ENCODE data around the gene OPCML.

The OPCML gene

DNA sequence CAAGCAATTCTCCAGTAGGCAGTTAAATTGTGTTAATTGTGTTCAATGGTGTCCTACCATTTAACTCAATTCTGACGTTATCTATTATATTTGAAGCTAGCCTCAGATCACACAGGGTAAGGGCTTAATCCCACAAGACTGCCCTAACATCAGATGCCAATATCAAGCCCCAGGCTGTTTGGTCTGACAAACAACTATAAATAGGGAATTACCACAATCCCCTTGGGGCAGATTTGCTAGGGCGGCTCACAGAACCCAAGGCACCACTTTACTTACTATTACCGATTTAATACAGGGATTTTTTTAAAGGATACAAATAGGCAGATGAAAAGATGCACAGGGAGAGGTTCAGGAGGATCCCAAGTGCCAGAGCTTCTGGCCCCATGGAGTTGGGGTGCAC, 678.4 kb downstream of the OPCML start:
- H3K27me3 ChIP-seq (ENCODE audit: low read depth), result no peaks in the 10 kb centered on the region
- H3K9me3 ChIP-seq, result no peaks in the 10 kb centered on the region
- no peak overlapping the region for H3K4me3 ChIP-seq
- H3K36me3 ChIP-seq (replicated peaks), result no peaks in the 10 kb centered on the region
- in situ Hi-C loops (cut with MboI; ENCODE audit: low sequenced_read_pairs), result no loop called here
- no peaks in the 10 kb centered on the region for H3K4me1 ChIP-seq
- DNase-seq (ENCODE audit: low spot score in 2 of 2), result no peak

DNA sequence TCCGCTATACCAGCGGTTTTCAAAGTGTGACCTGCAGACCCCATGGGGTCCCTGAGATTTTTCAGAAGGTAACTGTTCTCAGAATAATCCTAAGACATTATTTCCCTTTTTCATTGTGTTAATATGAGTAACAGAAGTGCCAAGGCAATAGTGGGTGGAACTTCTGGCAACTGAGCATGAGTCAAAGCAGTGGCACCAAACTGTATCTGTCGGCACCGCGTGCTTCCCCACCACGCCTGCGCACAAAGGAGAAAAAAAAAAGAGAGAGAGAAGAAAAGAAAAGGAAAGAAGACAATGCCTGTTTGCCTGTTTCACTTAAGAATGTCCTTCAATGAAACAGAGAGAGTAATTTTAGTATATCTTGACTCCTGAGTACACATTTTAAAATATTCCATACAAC, 679.9 kb downstream of the OPCML start:
- Histone ChIP-seq H3K36me3 (replicated peaks) (no peaks in the 10 kb centered on the region), H3K4me3 (no peak overlapping the region), H3K27me3 (ENCODE audit: low read depth) (no peaks in the 10 kb centered on the region), H3K4me1 (no peaks in the 10 kb centered on the region), H3K9me3 (no peaks in the 10 kb centered on the region)
- DNase-seq (ENCODE audit: low spot score in 2 of 2), result no peak
- in situ Hi-C loops (cut with MboI; ENCODE audit: low sequenced_read_pairs), result no loop called here

- Histone ChIP-seq H3K9me3 (no peaks in the 10 kb centered on the region), H3K4me1 (no peaks in the 10 kb centered on the region), H3K27me3 (ENCODE audit: low read depth) (no peaks in the 10 kb centered on the region), H3K36me3 (replicated peaks) (no peaks in the 10 kb centered on the region), H3K4me3 (no peak overlapping the region)
- in situ Hi-C loops (cut with MboI; ENCODE audit: low sequenced_read_pairs), result no loop called here
- no peak for DNase-seq (ENCODE audit: low spot score in 2 of 2)
These were observed 681.1 kb downstream of the OPCML start for GRCh38 chr11:132851247-132851646.

DNA sequence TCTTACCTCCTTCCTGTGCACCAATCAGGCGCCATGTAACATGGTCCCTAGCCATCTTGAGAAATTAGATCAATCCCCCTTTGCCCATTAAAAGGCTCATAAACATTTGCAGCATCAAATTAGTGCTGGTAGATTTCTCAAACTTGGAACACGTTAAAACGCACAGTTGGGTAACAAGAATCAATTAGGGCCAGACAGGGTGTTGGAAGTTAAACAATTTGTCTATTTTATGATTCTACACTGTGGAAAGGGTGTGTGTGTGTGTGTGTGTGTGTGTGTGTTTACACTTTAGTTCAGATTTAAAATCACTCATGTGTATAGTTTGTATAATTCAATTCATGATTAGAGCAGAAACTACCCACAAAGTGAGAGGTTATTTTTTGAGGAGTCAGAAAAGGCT, 682.0 kb downstream of the OPCML start:
- no peak for DNase-seq (ENCODE audit: low spot score in 2 of 2)
- Histone ChIP-seq H3K4me3 (no peak overlapping the region), H3K4me1 (no peaks in the 10 kb centered on the region), H3K9me3 (no peaks in the 10 kb centered on the region), H3K27me3 (ENCODE audit: low read depth) (no peaks in the 10 kb centered on the region), H3K36me3 (replicated peaks) (no peaks in the 10 kb centered on the region)
- in situ Hi-C loops (cut with MboI; ENCODE audit: low sequenced_read_pairs), result no loop called here

- in situ Hi-C loops (cut with MboI; ENCODE audit: low sequenced_read_pairs), result no loop called here
- Histone ChIP-seq H3K36me3 (replicated peaks) (no peaks in the 10 kb centered on the region), H3K4me3 (no peak overlapping the region), H3K4me1 (no peaks in the 10 kb centered on the region), H3K27me3 (ENCODE audit: low read depth) (no peaks in the 10 kb centered on the region), H3K9me3 (no peaks in the 10 kb centered on the region)
- DNase-seq (ENCODE audit: low spot score in 2 of 2), result no peak
These were observed 684.0 kb downstream of the OPCML start for GRCh38 chr11:132848336-132848735.

DNA sequence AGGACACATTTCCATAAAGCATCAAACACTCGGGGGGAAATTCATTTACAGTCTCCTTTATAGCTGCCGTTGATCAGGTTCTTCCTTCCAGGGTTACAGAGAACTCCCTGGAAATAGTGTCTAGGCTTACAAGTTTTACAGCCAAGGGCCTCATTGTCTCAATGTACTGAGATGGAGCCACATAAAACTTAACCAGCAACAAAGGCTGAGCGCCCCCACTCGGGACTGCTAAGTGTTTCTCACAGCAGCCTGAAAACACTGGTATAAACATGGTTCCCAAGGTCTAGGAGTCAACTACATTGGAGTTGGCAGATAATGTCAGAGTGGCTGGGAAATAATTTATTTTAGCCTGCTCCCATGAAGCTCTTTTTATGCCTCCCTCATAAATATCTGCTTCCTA, 686.2 kb downstream of the OPCML start:
- H3K36me3 ChIP-seq (replicated peaks), result no peaks in the 10 kb centered on the region
- H3K4me3 ChIP-seq, result no peak overlapping the region
- H3K27me3 ChIP-seq (ENCODE audit: low read depth), result no peaks in the 10 kb centered on the region
- H3K4me1 ChIP-seq, result no peaks in the 10 kb centered on the region
- no peak for DNase-seq (ENCODE audit: low spot score in 2 of 2)
- no peaks in the 10 kb centered on the region for H3K9me3 ChIP-seq
- in situ Hi-C loops (cut with MboI; ENCODE audit: low sequenced_read_pairs), result no loop called here

DNA sequence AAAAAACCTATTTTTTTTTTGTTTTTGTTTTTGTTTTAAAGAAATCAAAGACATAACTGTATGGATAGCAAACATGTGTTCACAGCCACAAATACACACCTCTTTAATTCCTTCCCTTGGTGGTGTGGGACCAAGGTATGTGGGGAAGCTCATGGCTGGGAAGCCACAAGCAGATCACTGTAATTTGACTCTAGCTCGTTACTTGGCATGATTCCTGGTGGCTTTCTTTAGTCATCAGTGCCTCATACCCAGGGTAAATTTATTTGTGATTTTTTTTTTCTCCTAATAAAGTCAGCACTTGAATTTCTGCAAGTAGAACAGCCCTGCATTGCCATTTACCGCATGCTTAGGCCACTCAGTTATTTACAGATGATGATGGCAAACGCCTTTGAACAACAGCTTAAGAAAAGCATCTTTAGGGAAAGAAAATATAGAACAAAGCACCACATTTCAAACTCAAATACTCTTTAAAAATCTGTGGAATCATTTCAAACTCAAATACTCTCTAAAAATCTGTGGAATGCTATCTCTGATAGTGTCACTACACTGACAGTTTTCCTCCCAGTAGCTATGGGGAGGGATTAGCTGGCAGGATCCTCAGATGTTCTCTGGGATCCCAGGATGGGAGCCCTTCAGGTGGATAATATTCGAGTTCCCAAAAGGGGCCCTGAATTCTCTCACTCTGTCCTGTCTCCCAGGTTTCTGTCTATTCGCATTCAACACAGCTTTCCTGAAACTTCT, 687.2 kb downstream of the OPCML start:
- no peak for DNase-seq (ENCODE audit: low spot score in 2 of 2)
- Histone ChIP-seq H3K4me3 (no peak overlapping the region), H3K27me3 (ENCODE audit: low read depth) (no peaks in the 10 kb centered on the region), H3K4me1 (no peaks in the 10 kb centered on the region), H3K36me3 (replicated peaks) (no peaks in the 10 kb centered on the region), H3K9me3 (no peaks in the 10 kb centered on the region)
- in situ Hi-C loops (cut with MboI; ENCODE audit: low sequenced_read_pairs), result no loop called here

DNA sequence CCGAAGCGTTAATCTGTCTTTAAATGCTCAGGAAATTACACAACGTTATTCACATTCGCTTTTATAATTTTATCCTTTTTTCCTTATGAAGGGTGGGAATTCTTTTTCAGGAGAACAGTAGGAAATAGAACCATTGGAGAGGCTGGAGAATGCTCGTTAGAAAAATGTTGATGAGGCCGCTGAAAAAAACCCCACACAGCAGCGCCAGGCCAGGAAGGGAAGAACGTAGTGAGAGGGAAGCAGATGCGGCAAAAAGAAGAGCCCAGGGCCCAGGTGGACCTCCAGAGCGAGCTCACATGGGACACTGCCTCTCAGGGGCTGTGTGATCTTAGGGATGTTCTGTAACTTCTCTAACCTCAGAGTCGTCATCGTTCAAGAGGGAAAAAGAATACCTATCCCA, 691.6 kb downstream of the OPCML start:
- H3K9me3 ChIP-seq, result no peaks in the 10 kb centered on the region
- no peak for DNase-seq (ENCODE audit: low spot score in 2 of 2)
- no peaks in the 10 kb centered on the region for H3K27me3 ChIP-seq (ENCODE audit: low read depth)
- H3K4me1 ChIP-seq, result no peaks in the 10 kb centered on the region
- no peaks in the 10 kb centered on the region for H3K36me3 ChIP-seq (replicated peaks)
- in situ Hi-C loops (cut with MboI; ENCODE audit: low sequenced_read_pairs), result no loop called here
- H3K4me3 ChIP-seq, result no peak overlapping the region

- no peak for DNase-seq (ENCODE audit: low spot score in 2 of 2)
- no peaks in the 10 kb centered on the region for H3K9me3 ChIP-seq
- H3K36me3 ChIP-seq (replicated peaks), result no peaks in the 10 kb centered on the region
- in situ Hi-C loops (cut with MboI; ENCODE audit: low sequenced_read_pairs), result no loop called here
- H3K4me1 ChIP-seq, result no peaks in the 10 kb centered on the region
- no peaks in the 10 kb centered on the region for H3K27me3 ChIP-seq (ENCODE audit: low read depth)
- no peak overlapping the region for H3K4me3 ChIP-seq
These were observed 692.1 kb downstream of the OPCML start for GRCh38 chr11:132840191-132840590.

- DNase-seq (ENCODE audit: low spot score in 2 of 2), result no peak
- Histone ChIP-seq H3K27me3 (ENCODE audit: low read depth) (no peaks in the 10 kb centered on the region), H3K4me3 (no peak overlapping the region), H3K4me1 (no peaks in the 10 kb centered on the region), H3K36me3 (replicated peaks) (no peaks in the 10 kb centered on the region), H3K9me3 (no peaks in the 10 kb centered on the region)
- in situ Hi-C loops (cut with MboI; ENCODE audit: low sequenced_read_pairs), result no loop called here
These were observed 692.9 kb downstream of the OPCML start for GRCh38 chr11:132839236-132839945.

DNA sequence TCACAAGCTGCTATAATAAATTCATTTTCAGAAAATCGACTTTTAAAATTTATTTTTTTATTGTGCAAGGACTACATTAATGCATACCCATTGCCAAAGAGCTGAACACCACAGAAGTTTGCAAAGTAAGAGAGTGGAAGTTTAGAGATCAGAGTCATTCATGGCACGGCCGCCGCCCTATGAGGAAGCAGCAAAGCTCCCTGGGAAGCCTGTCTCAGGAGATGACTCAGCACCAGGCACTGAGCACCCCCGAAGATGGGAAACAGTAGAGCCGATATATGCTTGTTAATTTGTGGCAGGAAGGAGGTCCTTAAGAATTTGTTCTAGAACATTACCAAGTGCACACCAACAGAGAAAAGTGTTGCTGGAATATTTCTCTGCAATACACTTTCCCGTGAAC, 693.7 kb downstream of the OPCML start:
- in situ Hi-C loops (cut with MboI; ENCODE audit: low sequenced_read_pairs), result no loop called here
- Histone ChIP-seq H3K9me3 (no peaks in the 10 kb centered on the region), H3K27me3 (ENCODE audit: low read depth) (no peaks in the 10 kb centered on the region), H3K4me3 (no peak overlapping the region), H3K36me3 (replicated peaks) (no peaks in the 10 kb centered on the region), H3K4me1 (no peaks in the 10 kb centered on the region)
- DNase-seq (ENCODE audit: low spot score in 2 of 2), result no peak

- Histone ChIP-seq H3K27me3 (ENCODE audit: low read depth) (no peaks in the 10 kb centered on the region), H3K4me1 (no peaks in the 10 kb centered on the region), H3K9me3 (no peaks in the 10 kb centered on the region), H3K36me3 (replicated peaks) (no peaks in the 10 kb centered on the region), H3K4me3 (no peak overlapping the region)
- no peak for DNase-seq (ENCODE audit: low spot score in 2 of 2)
- in situ Hi-C loops (cut with MboI; ENCODE audit: low sequenced_read_pairs), result no loop called here
These were observed 701.0 kb downstream of the OPCML start for GRCh38 chr11:132831272-132831671.

DNA sequence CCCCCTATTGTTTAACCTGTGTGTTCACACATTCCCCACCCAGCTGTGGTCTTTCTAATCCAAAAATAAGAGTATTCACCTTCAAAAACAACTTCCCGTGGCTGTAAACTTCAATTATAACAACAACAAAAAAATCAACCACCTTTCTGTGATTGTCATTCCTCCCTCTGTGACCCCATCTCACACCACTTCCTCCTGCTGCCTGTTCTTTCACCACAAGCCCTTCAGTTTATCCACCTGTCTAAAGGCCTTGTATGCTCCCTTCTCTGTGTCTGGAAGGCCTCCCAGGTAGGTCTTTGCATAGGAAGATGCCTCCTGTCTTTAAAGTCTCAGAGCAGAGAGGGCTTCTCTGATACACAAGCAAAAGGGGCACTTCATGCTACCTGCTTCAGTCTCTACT, 707.7 kb downstream of the OPCML start:
- no peaks in the 10 kb centered on the region for H3K4me1 ChIP-seq
- H3K4me3 ChIP-seq, result no peak overlapping the region
- no peaks in the 10 kb centered on the region for H3K9me3 ChIP-seq
- DNase-seq (ENCODE audit: low spot score in 2 of 2), result no peak
- no peaks in the 10 kb centered on the region for H3K36me3 ChIP-seq (replicated peaks)
- in situ Hi-C loops (cut with MboI; ENCODE audit: low sequenced_read_pairs), result no loop called here
- no peaks in the 10 kb centered on the region for H3K27me3 ChIP-seq (ENCODE audit: low read depth)

- no peak overlapping the region for H3K4me3 ChIP-seq
- H3K4me1 ChIP-seq, result no peaks in the 10 kb centered on the region
- H3K27me3 ChIP-seq (ENCODE audit: low read depth), result no peaks in the 10 kb centered on the region
- no peak for DNase-seq (ENCODE audit: low spot score in 2 of 2)
- H3K36me3 ChIP-seq (replicated peaks), result no peaks in the 10 kb centered on the region
- no peaks in the 10 kb centered on the region for H3K9me3 ChIP-seq
- in situ Hi-C loops (cut with MboI; ENCODE audit: low sequenced_read_pairs), result no loop called here
These were observed 710.0 kb downstream of the OPCML start for GRCh38 chr11:132822276-132822675.
